Measurements from ENCODE around the gene AP3B2. TPM values are rescaled to one million over a fixed set of nuclear protein-coding genes. Genes with fewer than 3 reads are reported as not detected.

AP3B2 gene
- total RNA-seq, 1 donor from 2014 or later, result 0.51 TPM

DNA sequence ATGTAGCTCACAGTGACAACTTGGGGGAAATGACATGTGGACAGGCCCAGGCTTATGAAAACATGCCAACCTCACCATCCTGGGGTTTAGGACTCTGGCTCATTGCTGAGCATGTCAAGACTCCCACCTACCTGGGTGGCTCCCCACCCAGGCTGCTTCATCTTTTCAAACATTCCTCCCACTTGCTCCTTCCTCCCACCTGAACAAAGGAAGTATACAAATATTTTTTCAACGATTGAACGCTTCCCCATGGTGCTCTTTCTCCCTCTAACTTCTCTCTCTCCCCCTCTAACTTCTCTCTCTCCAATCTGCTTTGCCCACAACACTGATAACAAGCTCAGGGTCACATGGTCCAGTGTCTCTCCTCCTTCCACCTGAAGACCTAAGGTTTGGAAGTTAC is 34.8 kb downstream of the AP3B2 start:
- no peak for DNase-seq (ENCODE audit: extremely low spot score, unreplicated experiment)
- Mint-ChIP-seq H3K9me3 (ENCODE audit: unreplicated experiment) (no peaks in the 10 kb centered on the region), H3K27me3 (ENCODE audit: unreplicated experiment) (peaks cover 10% of the 10 kb centered on the region), H3K36me3 (ENCODE audit: unreplicated experiment) (no peaks in the 10 kb centered on the region), H3K4me1 (ENCODE audit: unreplicated experiment) (peaks cover 2% of the 10 kb centered on the region), H3K27ac (ENCODE audit: unreplicated experiment) (no peak overlapping the region), H3K4me3 (ENCODE audit: unreplicated experiment) (no peak overlapping the region)
- TF ChIP-seq, protein P1, sequence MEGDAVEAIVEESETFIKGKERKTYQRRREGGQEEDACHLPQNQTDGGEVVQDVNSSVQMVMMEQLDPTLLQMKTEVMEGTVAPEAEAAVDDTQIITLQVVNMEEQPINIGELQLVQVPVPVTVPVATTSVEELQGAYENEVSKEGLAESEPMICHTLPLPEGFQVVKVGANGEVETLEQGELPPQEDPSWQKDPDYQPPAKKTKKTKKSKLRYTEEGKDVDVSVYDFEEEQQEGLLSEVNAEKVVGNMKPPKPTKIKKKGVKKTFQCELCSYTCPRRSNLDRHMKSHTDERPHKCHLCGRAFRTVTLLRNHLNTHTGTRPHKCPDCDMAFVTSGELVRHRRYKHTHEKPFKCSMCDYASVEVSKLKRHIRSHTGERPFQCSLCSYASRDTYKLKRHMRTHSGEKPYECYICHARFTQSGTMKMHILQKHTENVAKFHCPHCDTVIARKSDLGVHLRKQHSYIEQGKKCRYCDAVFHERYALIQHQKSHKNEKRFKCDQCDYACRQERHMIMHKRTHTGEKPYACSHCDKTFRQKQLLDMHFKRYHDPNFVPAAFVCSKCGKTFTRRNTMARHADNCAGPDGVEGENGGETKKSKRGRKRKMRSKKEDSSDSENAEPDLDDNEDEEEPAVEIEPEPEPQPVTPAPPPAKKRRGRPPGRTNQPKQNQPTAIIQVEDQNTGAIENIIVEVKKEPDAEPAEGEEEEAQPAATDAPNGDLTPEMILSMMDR (IDR thresholded peaks at IDR 0.05), result no peak

DNA sequence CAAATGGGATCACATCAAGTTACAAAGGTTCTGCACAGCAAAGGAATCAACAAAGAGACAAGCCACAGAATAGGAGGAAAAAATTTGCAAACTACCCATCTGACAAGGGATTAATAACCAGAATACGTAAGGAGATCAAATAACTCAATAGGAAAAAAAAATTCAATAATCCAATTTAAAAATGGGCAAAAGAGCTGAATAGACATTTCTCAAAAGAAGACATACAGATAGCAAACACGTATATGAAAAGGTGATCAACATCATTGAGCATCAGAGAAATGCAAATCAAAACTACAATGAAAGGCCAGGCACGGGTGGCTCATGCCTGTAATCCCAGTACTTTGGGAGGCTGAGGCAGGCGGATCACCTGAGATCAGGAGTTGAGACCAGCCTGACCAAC is 39.0 kb downstream of the AP3B2 start:
- H3K36me3 Mint-ChIP-seq (ENCODE audit: unreplicated experiment), result no peaks in the 10 kb centered on the region
- H3K27ac Mint-ChIP-seq (ENCODE audit: unreplicated experiment), result no peak overlapping the region
- TF ChIP-seq, protein P1 (IDR thresholded peaks at IDR 0.05), result no peak
- no peaks in the 10 kb centered on the region for H3K27me3 Mint-ChIP-seq (ENCODE audit: unreplicated experiment)
- DNase-seq (ENCODE audit: extremely low spot score, unreplicated experiment), result no peak
- no peaks in the 10 kb centered on the region for H3K4me1 Mint-ChIP-seq (ENCODE audit: unreplicated experiment)
- no peaks in the 10 kb centered on the region for H3K9me3 Mint-ChIP-seq (ENCODE audit: unreplicated experiment)
- no peak overlapping the region for H3K4me3 Mint-ChIP-seq (ENCODE audit: unreplicated experiment)

DNA sequence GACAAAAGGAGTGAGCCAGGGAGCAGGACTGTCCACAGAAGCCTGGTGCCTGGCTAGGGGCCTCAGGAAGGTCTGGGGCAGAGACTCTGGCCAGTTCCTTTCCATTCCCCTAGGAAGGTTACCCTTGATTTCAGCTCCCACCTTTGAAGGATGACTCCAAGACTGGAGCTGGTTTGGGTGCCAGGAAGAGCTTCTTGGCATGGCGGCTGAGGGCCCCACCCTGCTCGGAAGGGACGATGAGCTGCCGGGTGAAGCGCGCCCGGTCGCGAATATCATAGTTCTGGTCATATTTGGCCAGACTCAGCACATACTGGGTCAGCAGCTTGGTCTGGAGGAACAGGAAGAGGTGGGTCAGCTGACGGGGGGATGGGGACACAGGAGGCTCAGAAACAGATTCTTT is 43.1 kb downstream of the AP3B2 start:
- H3K27me3 Mint-ChIP-seq (ENCODE audit: unreplicated experiment), result no peaks in the 10 kb centered on the region
- no peak overlapping the region for H3K4me3 Mint-ChIP-seq (ENCODE audit: unreplicated experiment)
- no peak for DNase-seq (ENCODE audit: extremely low spot score, unreplicated experiment)
- H3K36me3 Mint-ChIP-seq (ENCODE audit: unreplicated experiment), result no peaks in the 10 kb centered on the region
- H3K4me1 Mint-ChIP-seq (ENCODE audit: unreplicated experiment), result no peaks in the 10 kb centered on the region
- H3K27ac Mint-ChIP-seq (ENCODE audit: unreplicated experiment), result no peak overlapping the region
- TF ChIP-seq, protein P1 (IDR thresholded peaks at IDR 0.05), result no peak
- H3K9me3 Mint-ChIP-seq (ENCODE audit: unreplicated experiment), result no peaks in the 10 kb centered on the region

DNA sequence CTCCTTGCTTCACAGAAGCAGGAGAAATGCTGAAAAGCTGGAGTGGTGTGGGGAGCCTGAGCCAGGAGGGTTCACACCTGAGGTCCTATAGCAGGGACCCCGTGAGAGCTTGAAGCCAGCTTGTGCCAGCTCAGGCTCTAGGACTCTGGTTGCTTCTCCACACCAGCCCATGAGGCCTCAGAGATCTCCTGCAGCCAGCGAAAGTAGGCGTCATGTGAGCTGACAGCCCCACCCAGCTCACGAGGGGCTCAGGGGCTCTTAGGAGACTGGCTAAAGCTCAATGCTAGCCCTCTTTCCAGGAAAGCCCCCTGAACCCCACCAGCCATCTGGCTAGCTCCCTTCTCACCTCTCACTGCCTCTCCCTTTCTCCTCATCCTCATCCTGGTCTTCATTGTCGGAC is 45.7 kb downstream of the AP3B2 start:
- H3K4me3 Mint-ChIP-seq (ENCODE audit: unreplicated experiment), result no peak overlapping the region
- DNase-seq (ENCODE audit: extremely low spot score, unreplicated experiment), result no peak
- H3K27me3 Mint-ChIP-seq (ENCODE audit: unreplicated experiment), result no peaks in the 10 kb centered on the region
- TF ChIP-seq, protein P1 (IDR thresholded peaks at IDR 0.05), result no peak
- H3K27ac Mint-ChIP-seq (ENCODE audit: unreplicated experiment), result no peak overlapping the region
- H3K4me1 Mint-ChIP-seq (ENCODE audit: unreplicated experiment), result no peaks in the 10 kb centered on the region
- no peaks in the 10 kb centered on the region for H3K36me3 Mint-ChIP-seq (ENCODE audit: unreplicated experiment)
- no peaks in the 10 kb centered on the region for H3K9me3 Mint-ChIP-seq (ENCODE audit: unreplicated experiment)

DNA sequence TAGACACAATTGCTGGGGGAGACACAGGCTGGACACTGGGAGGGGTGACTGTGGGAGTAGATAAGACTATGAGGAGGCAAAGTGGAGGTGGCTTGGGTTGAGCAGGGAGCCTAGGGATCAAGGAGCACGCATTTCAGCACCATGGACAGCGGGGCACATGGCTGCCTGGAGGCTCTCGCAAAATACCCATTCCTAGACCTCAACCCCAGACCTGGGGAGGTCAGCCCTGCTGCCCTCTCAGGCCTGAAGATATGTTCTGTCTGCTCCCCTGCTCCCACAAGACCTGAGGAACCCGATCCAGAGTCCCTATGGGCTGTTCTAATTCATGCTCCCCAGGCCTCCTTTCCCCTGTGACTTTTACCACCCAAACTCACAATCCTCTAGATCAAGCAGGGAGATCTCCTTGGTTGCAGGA is 46.5 kb downstream of the AP3B2 start:
- Mint-ChIP-seq H3K27ac (ENCODE audit: unreplicated experiment) (no peak overlapping the region), H3K9me3 (ENCODE audit: unreplicated experiment) (no peaks in the 10 kb centered on the region), H3K27me3 (ENCODE audit: unreplicated experiment) (no peaks in the 10 kb centered on the region), H3K4me3 (ENCODE audit: unreplicated experiment) (no peak overlapping the region), H3K4me1 (ENCODE audit: unreplicated experiment) (no peaks in the 10 kb centered on the region), H3K36me3 (ENCODE audit: unreplicated experiment) (no peaks in the 10 kb centered on the region)
- TF ChIP-seq, protein P1 (IDR thresholded peaks at IDR 0.05), result no peak
- no peak for DNase-seq (ENCODE audit: extremely low spot score, unreplicated experiment)

Data from osteocyte (in vitro differentiated cells).